Neural cell (in vitro differentiated cells): ENCODE measurements around the gene TMEM164. TPM values are rescaled to one million over a fixed set of nuclear protein-coding genes. Genes with fewer than 3 reads are reported as not detected.

Experiments used
- H2AFZ ChIP-seq: fragments of 200-600, 300-800 bp; sonication (generic), shearing (Covaris generic); 2 replicates; pipeline ENCODE4 v1.6.0; 2014; ENCODE audit warnings: low read depth, mild to moderate bottlenecking, antibody characterized with exemption, low read length, moderate library complexity
- H3F3A ChIP-seq: fragments of 200-600 bp; shearing (Covaris generic); 2 replicates; pipeline ENCODE4 v1.6.1; 2016; ENCODE audit warnings: mild to moderate bottlenecking, moderate library complexity, mixed read lengths, antibody characterized with exemption, low read length; ENCODE audit not compliant: insufficient read depth, poor library complexity, severe bottlenecking
- H3K27ac ChIP-seq: fragments of 200-600, 300-800 bp; sonication (generic), shearing (Covaris generic); 2 replicates; pipeline ENCODE4 v1.5.1; 2014; ENCODE audit warnings: mild to moderate bottlenecking, low read length, moderate library complexity
- H3K27me3 ChIP-seq: fragments of 300-800, 200-600 bp; sonication (generic), shearing (Covaris generic); 2 replicates; pipeline ENCODE4 v1.6.0; 2014; ENCODE audit warnings: mild to moderate bottlenecking, low read depth, low read length, moderate library complexity; ENCODE audit not compliant: insufficient read depth
- H3K36me3 ChIP-seq: fragments of 300-800, 200-600 bp; sonication (generic), shearing (Covaris generic); 2 replicates; pipeline ENCODE4 v1.5.1; 2014; ENCODE audit warnings: mild to moderate bottlenecking, antibody characterized with exemption, low read length, moderate library complexity; ENCODE audit not compliant: insufficient read depth
- H3K4me2 ChIP-seq: fragments of 300-800, 200-600 bp; sonication (generic), shearing (Covaris generic); 2 replicates; pipeline ENCODE4 v1.6.0; 2014; ENCODE audit warnings: mild to moderate bottlenecking, low read length
- H3K4me3 ChIP-seq: fragments of 300-800, 200-600 bp; sonication (generic), shearing (Covaris generic); 2 replicates; pipeline ENCODE4 v1.5.1; 2014; ENCODE audit warnings: mild to moderate bottlenecking, low read length, moderate library complexity
- H3K79me2 ChIP-seq: fragments of 200-600 bp; shearing (Covaris generic); replicated peaks from 2 replicates; pipeline ENCODE4 v1.6.0; 2014; ENCODE audit warnings: mild to moderate bottlenecking, low read length, moderate library complexity; ENCODE audit not compliant: insufficient read depth
- H3K9ac ChIP-seq: fragments of 300-800, 200-600 bp; sonication (generic), shearing (Covaris generic); 2 replicates; pipeline ENCODE4 v1.6.1; 2016; ENCODE audit warnings: mild to moderate bottlenecking, low read length, mixed read lengths
- H3K9me2 ChIP-seq: fragments of 200-600 bp; shearing (Covaris generic); 2 replicates; pipeline ENCODE4 v1.6.1; 2016; ENCODE audit warnings: mild to moderate bottlenecking, low read length, mixed read lengths; ENCODE audit not compliant: insufficient read depth
- H3K9me3 ChIP-seq: fragments of 200-600, 300-800 bp; sonication (generic), shearing (Covaris generic); 2 replicates; pipeline ENCODE4 v1.6.1; 2016; ENCODE audit warnings: mild to moderate bottlenecking, mixed run types, low read length, moderate library complexity, mixed read lengths
- H4K20me1 ChIP-seq: fragments of 200-600 bp; shearing (Covaris generic); 2 replicates; pipeline ENCODE4 v1.6.1; 2016; ENCODE audit warnings: mild to moderate bottlenecking, mixed run types; ENCODE audit not compliant: insufficient read depth
- EP300 ChIP-seq: fragments of 450-650 bp; conservative IDR thresholded peaks from 2 replicates; pipeline ENCODE4 v1.6.1; 2014; ENCODE audit warnings: antibody characterized with exemption, mild to moderate bottlenecking, moderate library complexity; ENCODE audit not compliant: poor library complexity, severe bottlenecking
- EZH2 ChIP-seq: fragments of 200-600, 300-800 bp; shearing (Covaris generic), sonication (generic); IDR thresholded peaks from 2 replicates; pipeline ENCODE4 v1.6.1; 2014; ENCODE audit warnings: antibody characterized with exemption, low read length, borderline replicate concordance, mild to moderate bottlenecking; ENCODE audit not compliant: insufficient read depth, poor library complexity, severe bottlenecking
- MXI1 ChIP-seq: fragments of 450-650 bp; conservative IDR thresholded peaks from 2 replicates; pipeline ENCODE4 v1.6.1; 2014; ENCODE audit warnings: antibody characterized with exemption, mild to moderate bottlenecking; ENCODE audit not compliant: poor library complexity, severe bottlenecking
- POLR2AphosphoS5 ChIP-seq: IDR thresholded peaks from 2 replicates; pipeline ENCODE4 v1.6.1; 2012
- RAD21 ChIP-seq: fragments of 450-650 bp; conservative IDR thresholded peaks from 2 replicates; pipeline ENCODE4 v1.6.1; 2014; ENCODE audit warnings: antibody characterized with exemption, mild to moderate bottlenecking, moderate library complexity
- SMC3 ChIP-seq: fragments of 450-650 bp; conservative IDR thresholded peaks from 2 replicates; pipeline ENCODE4 v1.6.1; 2014; ENCODE audit warnings: antibody characterized with exemption, mild to moderate bottlenecking, moderate library complexity; ENCODE audit not compliant: poor library complexity
- TAF1 ChIP-seq: IDR thresholded peaks from 2 replicates; pipeline ENCODE4 v1.6.1; 2012; ENCODE audit warnings: low read depth
- polyA plus RNA-seq: library from polyadenylated mRNA; depleted of rRNA; stranded (reverse); fragments of >200 nt; gene quantifications from 2 replicates; pipeline ENCODE4 v1.2.3, GENCODE V29; 2014
- TF ChIP-seq, protein P1 (sequence below): fragments of 450-650 bp; IDR thresholded peaks from 2 replicates; pipeline ENCODE4 v1.5.1; 2014; ENCODE audit warnings: antibody characterized with exemption, mild to moderate bottlenecking, moderate library complexity; ENCODE audit not compliant: poor library complexity, severe bottlenecking
- TF ChIP-seq, protein P2 (sequence below): IDR thresholded peaks from 2 replicates; pipeline ENCODE4 v1.6.1; 2012; ENCODE audit warnings: borderline replicate concordance

The TMEM164 gene
- polyA plus RNA-seq, 1 donor from 2014 or later: 52.8 TPM

GRCh38 chrX:110133735-110134370 lies 130.9 kb downstream of the TMEM164 start:
- H3F3A ChIP-seq: no peaks in the 10 kb centered on the region
- no peak overlapping the region for H3K4me3 ChIP-seq
- no peaks in the 10 kb centered on the region for H3K9me2 ChIP-seq
- TF ChIP-seq TAF1: no peak
- TF ChIP-seq SMC3: no peak
- TF ChIP-seq, protein P1, sequence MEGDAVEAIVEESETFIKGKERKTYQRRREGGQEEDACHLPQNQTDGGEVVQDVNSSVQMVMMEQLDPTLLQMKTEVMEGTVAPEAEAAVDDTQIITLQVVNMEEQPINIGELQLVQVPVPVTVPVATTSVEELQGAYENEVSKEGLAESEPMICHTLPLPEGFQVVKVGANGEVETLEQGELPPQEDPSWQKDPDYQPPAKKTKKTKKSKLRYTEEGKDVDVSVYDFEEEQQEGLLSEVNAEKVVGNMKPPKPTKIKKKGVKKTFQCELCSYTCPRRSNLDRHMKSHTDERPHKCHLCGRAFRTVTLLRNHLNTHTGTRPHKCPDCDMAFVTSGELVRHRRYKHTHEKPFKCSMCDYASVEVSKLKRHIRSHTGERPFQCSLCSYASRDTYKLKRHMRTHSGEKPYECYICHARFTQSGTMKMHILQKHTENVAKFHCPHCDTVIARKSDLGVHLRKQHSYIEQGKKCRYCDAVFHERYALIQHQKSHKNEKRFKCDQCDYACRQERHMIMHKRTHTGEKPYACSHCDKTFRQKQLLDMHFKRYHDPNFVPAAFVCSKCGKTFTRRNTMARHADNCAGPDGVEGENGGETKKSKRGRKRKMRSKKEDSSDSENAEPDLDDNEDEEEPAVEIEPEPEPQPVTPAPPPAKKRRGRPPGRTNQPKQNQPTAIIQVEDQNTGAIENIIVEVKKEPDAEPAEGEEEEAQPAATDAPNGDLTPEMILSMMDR: no peak
- TF ChIP-seq, protein P2, sequence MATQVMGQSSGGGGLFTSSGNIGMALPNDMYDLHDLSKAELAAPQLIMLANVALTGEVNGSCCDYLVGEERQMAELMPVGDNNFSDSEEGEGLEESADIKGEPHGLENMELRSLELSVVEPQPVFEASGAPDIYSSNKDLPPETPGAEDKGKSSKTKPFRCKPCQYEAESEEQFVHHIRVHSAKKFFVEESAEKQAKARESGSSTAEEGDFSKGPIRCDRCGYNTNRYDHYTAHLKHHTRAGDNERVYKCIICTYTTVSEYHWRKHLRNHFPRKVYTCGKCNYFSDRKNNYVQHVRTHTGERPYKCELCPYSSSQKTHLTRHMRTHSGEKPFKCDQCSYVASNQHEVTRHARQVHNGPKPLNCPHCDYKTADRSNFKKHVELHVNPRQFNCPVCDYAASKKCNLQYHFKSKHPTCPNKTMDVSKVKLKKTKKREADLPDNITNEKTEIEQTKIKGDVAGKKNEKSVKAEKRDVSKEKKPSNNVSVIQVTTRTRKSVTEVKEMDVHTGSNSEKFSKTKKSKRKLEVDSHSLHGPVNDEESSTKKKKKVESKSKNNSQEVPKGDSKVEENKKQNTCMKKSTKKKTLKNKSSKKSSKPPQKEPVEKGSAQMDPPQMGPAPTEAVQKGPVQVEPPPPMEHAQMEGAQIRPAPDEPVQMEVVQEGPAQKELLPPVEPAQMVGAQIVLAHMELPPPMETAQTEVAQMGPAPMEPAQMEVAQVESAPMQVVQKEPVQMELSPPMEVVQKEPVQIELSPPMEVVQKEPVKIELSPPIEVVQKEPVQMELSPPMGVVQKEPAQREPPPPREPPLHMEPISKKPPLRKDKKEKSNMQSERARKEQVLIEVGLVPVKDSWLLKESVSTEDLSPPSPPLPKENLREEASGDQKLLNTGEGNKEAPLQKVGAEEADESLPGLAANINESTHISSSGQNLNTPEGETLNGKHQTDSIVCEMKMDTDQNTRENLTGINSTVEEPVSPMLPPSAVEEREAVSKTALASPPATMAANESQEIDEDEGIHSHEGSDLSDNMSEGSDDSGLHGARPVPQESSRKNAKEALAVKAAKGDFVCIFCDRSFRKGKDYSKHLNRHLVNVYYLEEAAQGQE: no peak
- no peak for TF ChIP-seq MXI1
- TF ChIP-seq EZH2: no peak
- no peak for TF ChIP-seq RAD21
- no peak for TF ChIP-seq POLR2AphosphoS5
- no peak for TF ChIP-seq EP300
- no peaks in the 10 kb centered on the region for H3K79me2 ChIP-seq
- no peaks in the 10 kb centered on the region for H3K9me3 ChIP-seq
- no peak overlapping the region for H2AFZ ChIP-seq
- no peaks in the 10 kb centered on the region for H4K20me1 ChIP-seq
- H3K27ac ChIP-seq: no peak overlapping the region
- no peaks in the 10 kb centered on the region for H3K36me3 ChIP-seq
- H3K4me2 ChIP-seq: no peak overlapping the region
- H3K9ac ChIP-seq: no peak overlapping the region
- no peaks in the 10 kb centered on the region for H3K27me3 ChIP-seq

GRCh38 chrX:110135618-110136017 lies 132.7 kb downstream of the TMEM164 start:
- H3K27me3 ChIP-seq: no peaks in the 10 kb centered on the region
- H4K20me1 ChIP-seq: no peaks in the 10 kb centered on the region
- no peak overlapping the region for H2AFZ ChIP-seq
- no peak overlapping the region for H3K9ac ChIP-seq
- no peak overlapping the region for H3K4me3 ChIP-seq
- H3K9me3 ChIP-seq: no peaks in the 10 kb centered on the region
- H3K36me3 ChIP-seq: no peaks in the 10 kb centered on the region
- H3K4me2 ChIP-seq: no peak overlapping the region
- no peaks in the 10 kb centered on the region for H3F3A ChIP-seq
- no peaks in the 10 kb centered on the region for H3K9me2 ChIP-seq
- no peaks in the 10 kb centered on the region for H3K79me2 ChIP-seq
- TF ChIP-seq RAD21 (no peak), SMC3 (no peak), POLR2AphosphoS5 (no peak), EZH2 (no peak), EP300 (no peak)
- TF ChIP-seq, protein P2: no peak
- no peak overlapping the region for H3K27ac ChIP-seq
